Activated CD4-positive, CD25-positive, alpha-beta regulatory T cell treated with anti-CD3 and anti-CD28 coated beads, Interleukin-2, amount 50 U/mL, for 24 hours (primary cell): ENCODE measurements around the gene MORN3.
"Not testable (repeated sequence)": the region's sequence is repeated elsewhere in the genome, so short reads cannot be mapped to it uniquely, and the experiment has no call there.

Source experiments
- ATAC-seq, 2 donors: fragments of 150-1000 bp; cut with Tn5 transposase; one replicate each; pipeline ENCODE4 v1.10.0; 2021; ENCODE audit warnings: mild to moderate bottlenecking in 1 of 2, moderate library complexity in 1 of 2

Gene MORN3

GRCh38 chr12:121669521-121669900, at the start of gene MORN3:
Gene MORN3 (minus strand): TSS chr12:121669654. CDS start chr12:121669483, 171 bp downstream.
- ATAC-seq: no peak

- ATAC-seq: no peak
Observed at GRCh38 chr12:121718653-121719239, 49.3 kb upstream of the MORN3 start.

GRCh38 chr12:121717041-121717699, 47.7 kb upstream of the MORN3 start:
- no peak for ATAC-seq

- ATAC-seq: no peak
Observed at GRCh38 chr12:121715862-121716435, 46.5 kb upstream of the MORN3 start.

GRCh38 chr12:121715055-121715454, 45.6 kb upstream of the MORN3 start:
- not testable (repeated sequence) for ATAC-seq

- ATAC-seq: no peak
Observed at GRCh38 chr12:121713793-121714192, 44.3 kb upstream of the MORN3 start.

GRCh38 chr12:121713257-121713777, 43.9 kb upstream of the MORN3 start:
- no peak for ATAC-seq

- ATAC-seq: peak; percentile 90 to 91
Observed at GRCh38 chr12:121712461-121713256, 43.2 kb upstream of the MORN3 start, which contains the start of gene TMEM120B. Gene TMEM120B (plus strand): TSS chr12:121712752. CDS start chr12:121712896, 144 bp downstream.

- peak; percentile 27 to 46 for ATAC-seq
Observed at GRCh38 chr12:121712190-121712460, 42.7 kb upstream of the MORN3 start.

GRCh38 chr12:121711361-121712189, 42.1 kb upstream of the MORN3 start:
- no peak for ATAC-seq

GRCh38 chr12:121709478-121709961, 40.1 kb upstream of the MORN3 start:
- no peak for ATAC-seq

GRCh38 chr12:121709064-121709424, 39.6 kb upstream of the MORN3 start:
- not testable (repeated sequence) for ATAC-seq

- no peak for ATAC-seq
Observed at GRCh38 chr12:121708313-121709063, 39.0 kb upstream of the MORN3 start.

GRCh38 chr12:121705514-121705913, 36.1 kb upstream of the MORN3 start:
- no peak for ATAC-seq

GRCh38 chr12:121702944-121703343, 33.5 kb upstream of the MORN3 start:
- ATAC-seq: no peak

GRCh38 chr12:121701667-121702277, 32.3 kb upstream of the MORN3 start:
- no peak for ATAC-seq

- not testable (repeated sequence) for ATAC-seq
Observed at GRCh38 chr12:121697861-121698260, 28.4 kb upstream of the MORN3 start.

GRCh38 chr12:121697093-121697698, 27.7 kb upstream of the MORN3 start:
- no peak for ATAC-seq

- ATAC-seq: no peak
Observed at GRCh38 chr12:121693155-121693687, 23.8 kb upstream of the MORN3 start.

- ATAC-seq: not testable (repeated sequence)
Observed at GRCh38 chr12:121692744-121693143, 23.3 kb upstream of the MORN3 start.
